HS-27A (cell line): ENCODE measurements around the gene ZNF148.

Experiments used
- DNase-seq: peaks from one replicate; pipeline ENCODE4 v3.0.0-alpha.2; 2012; ENCODE audit warnings: low read depth, missing footprints

ZNF148 gene

GRCh38 chr3:125220183-125220582, 154.9 kb downstream of the ZNF148 start:
- no peak for DNase-seq

GRCh38 chr3:125219261-125219701, 155.8 kb downstream of the ZNF148 start:
- no peak for DNase-seq

- DNase-seq = no peak
Measured at GRCh38 chr3:125214738-125215137, 160.4 kb downstream of the ZNF148 start.

GRCh38 chr3:125213946-125214542, 161.1 kb downstream of the ZNF148 start:
- DNase-seq = no peak

- DNase-seq = no peak
Measured at GRCh38 chr3:125213364-125213755, 161.8 kb downstream of the ZNF148 start.

- no peak for DNase-seq
Measured at GRCh38 chr3:125212509-125213363, 162.4 kb downstream of the ZNF148 start, which contains the start of gene SLC12A8. SLC12A8 (minus strand) TSS chr3:125212748; CDS start chr3:125211349, 1,399 bp downstream.

- DNase-seq = no peak
Measured at GRCh38 chr3:125212091-125212508, 163.0 kb downstream of the ZNF148 start.

GRCh38 chr3:125211523-125212090, 163.5 kb downstream of the ZNF148 start:
- no peak for DNase-seq

- DNase-seq = no peak
Measured at GRCh38 chr3:125207949-125208568, 167.1 kb downstream of the ZNF148 start.

GRCh38 chr3:125207507-125207906, 167.6 kb downstream of the ZNF148 start:
- DNase-seq = no peak

- no peak for DNase-seq
Measured at GRCh38 chr3:125206934-125207333, 168.2 kb downstream of the ZNF148 start.

GRCh38 chr3:125203731-125204130, 171.4 kb downstream of the ZNF148 start:
- no peak for DNase-seq

GRCh38 chr3:125202197-125202596, 172.9 kb downstream of the ZNF148 start:
- DNase-seq = no peak

GRCh38 chr3:125200731-125201139, 174.4 kb downstream of the ZNF148 start:
- no peak for DNase-seq

- DNase-seq = peak; percentile 31
Measured at GRCh38 chr3:125194849-125195601, 180.1 kb downstream of the ZNF148 start.

- DNase-seq = no peak
Measured at GRCh38 chr3:125194061-125194848, 180.9 kb downstream of the ZNF148 start.

GRCh38 chr3:125192190-125193035, 182.7 kb downstream of the ZNF148 start:
- DNase-seq = no peak

- DNase-seq = no peak
Measured at GRCh38 chr3:125191730-125192129, 183.4 kb downstream of the ZNF148 start.

- no peak for DNase-seq
Measured at GRCh38 chr3:125191256-125191655, 183.9 kb downstream of the ZNF148 start.

GRCh38 chr3:125190786-125191185, 184.3 kb downstream of the ZNF148 start:
- no peak for DNase-seq
